PC-3 (cell line): ENCODE data around the gene STX3.

Source experiments
- CTCF ChIP-seq: fragments of 300-600 bp; sonication (generic); conservative IDR thresholded peaks from 2 replicates; pipeline ENCODE4 v1.5.1; 2017; ENCODE audit warnings: antibody characterized with exemption, low read depth, mild to moderate bottlenecking, low read length
- EZH2 ChIP-seq: fragments of 300-600 bp; sonication (generic); IDR thresholded peaks from one replicate; pipeline ENCODE4 v1.6.1; 2017; ENCODE audit warnings: antibody characterized with exemption, mild to moderate bottlenecking, low read length; ENCODE audit not compliant: unreplicated experiment
- EZH2phosphoT487 ChIP-seq: fragments of 300-600 bp; sonication (generic); IDR thresholded peaks from 2 replicates; pipeline ENCODE4 v1.6.1; 2018; ENCODE audit warnings: mild to moderate bottlenecking, antibody characterized with exemption, low read length, borderline replicate concordance

GRCh38 chr11:59730896-59731565 is 24.1 kb upstream of the STX3 start:
- no peak for TF ChIP-seq EZH2
- TF ChIP-seq CTCF: no peak
- no peak for TF ChIP-seq EZH2phosphoT487
